BJ (cell line): ENCODE results near the gene ALDH1A1. TPM values are rescaled to one million over a fixed set of nuclear protein-coding genes. Genes with fewer than 3 reads are reported as not detected.

Source experiments
- CTCF ChIA-PET: fragments of 350-600 bp; formaldehyde crosslinking; extraction: SDS; loops from one replicate; lab custom pipeline; 2021; ENCODE audit warnings: antibody characterized with exemption, inconsistent platforms; lab: Yijun Ruan, JAX
- POLR2A ChIA-PET: fragments of 300-600 bp; sonication (Branson Sonifier 250); formaldehyde crosslinking; extraction: SDS; loops from one replicate; lab custom pipeline; 2021; ENCODE audit warnings: antibody characterized with exemption; lab: Charles Lee
- DNase-seq: peaks from one replicate; pipeline ENCODE4 v3.0.0-alpha.2; 2011; ENCODE audit warnings: low read depth
- H3K27me3 ChIP-seq: 2 replicates; pipeline ENCODE4 v1.6.0; 2011; ENCODE audit warnings: low read length; ENCODE audit not compliant: control insufficient read depth, insufficient read depth
- H3K36me3 ChIP-seq: 2 replicates; pipeline ENCODE4 v1.5.1; 2011; ENCODE audit warnings: low read length; ENCODE audit not compliant: control insufficient read depth, insufficient read depth
- H3K4me3 ChIP-seq: 2 replicates; pipeline ENCODE4 v1.5.1; 2011; ENCODE audit warnings: low read depth, mild to moderate bottlenecking, control low read depth, low read length
- CTCF ChIP-seq: IDR thresholded peaks from 2 replicates; pipeline ENCODE4 v1.5.1; 2011; ENCODE audit warnings: low read depth, mild to moderate bottlenecking, control low read depth, inconsistent platforms, low read length, moderate library complexity; ENCODE audit not compliant: insufficient read depth
- polyA plus RNA-seq: library from polyadenylated mRNA; depleted of rRNA; stranded (reverse); fragments of >200 nt; gene quantifications from 2 replicates; pipeline ENCODE4 v1.2.3, GENCODE V29; 2011

ALDH1A1 gene
- polyA plus RNA-seq, 1 experiment: 247 TPM

DNA sequence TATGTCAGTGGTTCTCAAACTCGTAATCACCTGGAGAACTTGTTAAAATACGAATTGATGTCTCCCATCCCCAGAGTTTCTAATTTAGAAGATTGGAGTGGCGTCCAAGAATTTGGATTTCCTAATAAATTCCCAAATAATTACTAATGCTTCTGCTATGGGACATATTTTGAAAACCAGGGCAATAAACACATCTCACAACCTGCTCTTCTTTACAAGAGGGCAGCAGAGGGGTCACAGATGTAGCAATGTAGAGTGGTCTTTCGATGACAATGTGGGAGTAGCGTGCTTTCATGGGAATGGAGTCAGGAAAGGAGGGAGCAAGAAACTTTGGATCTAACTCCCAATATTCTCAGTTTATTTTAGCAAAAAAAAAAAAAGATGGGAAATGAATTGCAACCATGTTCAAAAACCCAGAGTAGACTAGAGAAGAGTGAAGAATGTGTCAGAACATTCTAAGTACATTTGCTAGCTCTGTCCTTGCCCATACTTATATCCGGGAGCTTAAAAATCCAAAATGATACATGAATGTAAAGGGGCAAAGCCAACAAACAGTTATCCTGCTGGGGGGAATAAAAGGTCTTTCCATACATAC lies 33.8 kb upstream of the ALDH1A1 start:
- ChIA-PET POLR2A (no interaction called here), CTCF (interaction anchor here (0.6 to 2.2 kb wide), 5 partner anchors 9 to 129 kb away, joined by 3 to 7 read pairs (median 3); no protein-coding TSS in a partner anchor)
- Histone ChIP-seq H3K27me3 (no peaks in the 10 kb centered on the region), H3K36me3 (no peaks in the 10 kb centered on the region), H3K4me3 (no peak overlapping the region)
- peak; percentile 76 for DNase-seq
- TF ChIP-seq CTCF: no peak

DNA sequence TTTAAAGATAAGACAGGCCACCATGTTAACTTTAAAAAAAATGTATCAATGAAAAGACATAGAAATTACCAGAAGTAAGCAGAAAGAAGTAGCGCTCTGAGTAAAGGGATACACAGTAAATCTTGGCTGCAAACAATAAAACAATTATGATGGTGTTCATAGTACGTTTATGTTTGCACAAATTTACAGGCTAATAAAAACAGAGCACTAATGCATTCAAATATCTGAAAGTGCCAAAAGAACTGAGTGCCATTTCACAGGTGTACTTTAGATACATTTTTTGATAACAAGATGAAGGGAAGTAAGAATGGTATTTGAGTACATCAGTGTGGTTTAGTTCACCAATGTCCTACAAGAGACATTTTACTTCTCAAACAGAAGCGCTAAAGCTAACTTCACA lies 32.9 kb upstream of the ALDH1A1 start:
- ChIA-PET CTCF (interaction anchor here (1.6 to 2.2 kb wide), 2 partner anchors 8 to 65 kb away, joined by 3 to 7 read pairs; no protein-coding TSS in a partner anchor), POLR2A (no interaction called here)
- H3K4me3 ChIP-seq: no peak overlapping the region
- no peaks in the 10 kb centered on the region for H3K36me3 ChIP-seq
- no peak for TF ChIP-seq CTCF
- DNase-seq: no peak
- no peaks in the 10 kb centered on the region for H3K27me3 ChIP-seq

DNA sequence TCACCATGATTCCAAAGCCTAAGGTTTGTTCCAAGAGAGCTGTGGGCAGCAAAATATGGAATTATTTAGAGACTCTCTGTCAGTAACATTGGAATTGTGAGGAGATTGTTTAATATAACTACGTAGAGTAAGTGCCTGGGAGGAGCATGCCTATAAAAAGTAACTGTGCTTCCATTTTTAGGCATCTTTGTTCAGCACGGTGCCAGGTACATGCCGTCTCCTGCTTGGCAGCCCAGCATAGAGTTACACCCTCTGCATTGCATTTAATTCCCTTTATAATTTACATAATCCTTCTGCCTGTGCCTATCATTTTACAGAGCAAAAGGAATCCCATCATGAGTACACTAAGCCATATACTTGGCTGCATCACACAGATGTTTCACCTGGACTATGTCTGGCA lies 32.1 kb upstream of the ALDH1A1 start:
- no peak for TF ChIP-seq CTCF
- H3K4me3 ChIP-seq: no peak overlapping the region
- ChIA-PET CTCF (no interaction called here), POLR2A (no interaction called here)
- H3K27me3 ChIP-seq: no peaks in the 10 kb centered on the region
- H3K36me3 ChIP-seq: no peaks in the 10 kb centered on the region
- no peak for DNase-seq

DNA sequence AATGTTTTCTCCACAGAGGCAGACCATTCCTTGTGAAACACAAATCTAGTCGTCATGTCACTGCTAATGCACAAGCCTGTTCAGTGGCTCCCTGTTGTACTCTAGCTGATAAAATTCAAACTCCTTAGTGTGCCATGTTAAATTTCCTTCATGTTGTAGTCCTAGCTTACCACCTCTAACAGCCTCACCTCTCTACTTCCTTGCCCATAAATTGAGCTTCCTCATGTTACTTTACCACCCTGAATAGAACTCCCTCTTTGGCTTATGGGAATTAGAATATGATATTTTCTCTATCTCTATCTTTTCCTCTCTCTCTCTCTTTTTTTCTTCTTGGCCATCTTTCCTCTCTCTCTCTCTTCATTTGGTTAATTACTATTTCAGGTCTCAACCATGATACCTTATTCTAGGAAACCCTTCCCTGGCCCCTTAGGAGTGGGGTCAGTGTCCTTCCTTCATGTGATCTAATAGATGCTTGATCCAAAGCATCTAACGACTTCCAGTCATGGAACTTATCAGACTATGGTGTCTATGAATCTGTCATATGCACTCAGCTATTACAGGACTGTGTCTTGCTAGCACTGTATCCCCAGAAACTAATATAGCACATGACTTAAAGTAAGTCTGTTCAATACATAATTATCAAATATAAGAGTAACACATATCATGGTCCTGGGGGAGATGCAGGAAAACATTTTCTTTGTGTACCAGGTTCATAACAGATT lies 31.5 kb upstream of the ALDH1A1 start:
- POLR2A ChIA-PET: interaction anchor here (0.5 kb wide), 1 partner anchor 34 kb away, joined by 5 read pairs; no protein-coding TSS in a partner anchor
- no peak for DNase-seq
- TF ChIP-seq CTCF: no peak
- CTCF ChIA-PET: no interaction called here
- Histone ChIP-seq H3K27me3 (no peaks in the 10 kb centered on the region), H3K36me3 (no peaks in the 10 kb centered on the region), H3K4me3 (no peak overlapping the region)

DNA sequence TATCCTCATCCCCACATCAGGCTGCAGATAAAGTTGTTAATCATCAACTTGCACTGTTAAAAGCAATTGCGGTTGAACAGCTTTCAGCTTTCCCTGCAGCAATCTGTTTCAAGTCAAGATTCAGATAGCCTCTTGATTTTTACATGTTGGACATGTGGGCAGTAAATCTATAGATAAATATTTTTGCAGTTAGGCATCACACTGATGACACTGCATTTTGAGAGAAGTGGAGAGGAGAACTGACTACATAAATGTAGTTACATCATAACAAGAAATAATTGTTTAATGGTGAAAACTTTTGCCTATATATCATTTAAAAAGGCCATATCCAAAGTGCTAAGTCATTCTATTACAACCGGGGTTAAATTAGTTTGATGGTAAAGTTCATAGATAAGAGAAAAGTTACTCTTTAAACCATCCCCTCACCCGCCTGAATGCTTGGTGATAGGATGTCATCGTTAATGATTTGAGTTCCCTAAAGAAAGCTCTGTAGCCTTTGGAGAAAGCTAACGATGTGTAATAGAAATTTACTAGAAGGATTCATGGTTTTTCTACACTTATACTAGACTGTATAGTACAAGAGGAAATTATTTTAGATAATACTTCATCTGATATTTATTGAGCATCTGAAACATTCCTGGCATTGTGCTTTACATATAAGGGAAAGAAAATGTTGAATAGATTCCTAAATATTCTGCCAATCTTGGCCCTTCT lies 30.8 kb upstream of the ALDH1A1 start:
- ChIA-PET CTCF (no interaction called here), POLR2A (no interaction called here)
- no peak for DNase-seq
- Histone ChIP-seq H3K4me3 (no peak overlapping the region), H3K27me3 (no peaks in the 10 kb centered on the region), H3K36me3 (no peaks in the 10 kb centered on the region)
- no peak for TF ChIP-seq CTCF
